ENCODE results near the gene ANKRD13D. TPM values are rescaled to one million over a fixed set of nuclear protein-coding genes. Genes with fewer than 3 reads are reported as not detected.

Gene ANKRD13D
- total RNA-seq, 2 experiments from 2014 or later = 56.2 to 61.9 TPM

DNA sequence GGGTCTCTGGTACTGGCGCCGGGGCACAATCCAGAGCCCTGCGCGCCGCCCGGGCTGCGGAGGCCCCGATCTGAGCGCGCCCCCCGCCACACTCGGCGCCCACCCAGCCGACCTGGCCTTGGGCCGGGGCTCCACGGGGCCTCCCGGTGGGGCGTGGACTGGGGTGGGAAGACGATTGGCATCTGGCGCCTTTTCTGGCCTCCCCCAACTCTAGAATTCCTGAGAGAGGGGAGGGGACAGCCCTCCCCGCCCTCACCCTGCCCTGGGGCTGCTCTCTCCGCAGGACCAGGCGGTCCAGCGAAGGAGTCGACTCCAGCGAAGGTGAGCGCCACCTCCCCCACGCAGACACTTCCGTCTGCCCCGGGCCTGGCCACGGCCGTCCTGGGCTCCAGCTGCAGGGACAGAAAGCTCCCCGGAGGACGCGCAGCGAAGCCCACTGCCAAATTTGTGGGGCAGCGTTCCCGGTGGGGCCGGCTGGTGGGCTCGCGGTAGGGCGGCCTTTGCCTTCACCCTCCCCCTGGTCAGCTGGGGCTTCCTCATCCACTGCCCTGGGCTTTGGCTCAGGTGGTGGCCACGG is 14.8 kb downstream of the ANKRD13D start:
- peak overlapping the region; percentile 57 for H3K4me3 Mint-ChIP-seq
- H3K27ac Mint-ChIP-seq = no peak overlapping the region
- CTCF ChIA-PET = interaction anchor here (1.0 to 3.1 kb wide), 4 partner anchors 14 to 42 kb away, joined by 3 to 11 read pairs (median 6); no protein-coding TSS in a partner anchor
- H3K27me3 Mint-ChIP-seq (ENCODE audit: low read depth) = no peaks in the 10 kb centered on the region
- intact Hi-C loops (cut with micrococcal nuclease) = no loop called here
- no peaks in the 10 kb centered on the region for H3K36me3 Mint-ChIP-seq (ENCODE audit: low read depth)
- H3K4me1 Mint-ChIP-seq (ENCODE audit: low read depth) = peaks cover 2% of the 10 kb centered on the region
- no peaks in the 10 kb centered on the region for H3K9me3 Mint-ChIP-seq
- peak; percentile 33 for DNase-seq

DNA sequence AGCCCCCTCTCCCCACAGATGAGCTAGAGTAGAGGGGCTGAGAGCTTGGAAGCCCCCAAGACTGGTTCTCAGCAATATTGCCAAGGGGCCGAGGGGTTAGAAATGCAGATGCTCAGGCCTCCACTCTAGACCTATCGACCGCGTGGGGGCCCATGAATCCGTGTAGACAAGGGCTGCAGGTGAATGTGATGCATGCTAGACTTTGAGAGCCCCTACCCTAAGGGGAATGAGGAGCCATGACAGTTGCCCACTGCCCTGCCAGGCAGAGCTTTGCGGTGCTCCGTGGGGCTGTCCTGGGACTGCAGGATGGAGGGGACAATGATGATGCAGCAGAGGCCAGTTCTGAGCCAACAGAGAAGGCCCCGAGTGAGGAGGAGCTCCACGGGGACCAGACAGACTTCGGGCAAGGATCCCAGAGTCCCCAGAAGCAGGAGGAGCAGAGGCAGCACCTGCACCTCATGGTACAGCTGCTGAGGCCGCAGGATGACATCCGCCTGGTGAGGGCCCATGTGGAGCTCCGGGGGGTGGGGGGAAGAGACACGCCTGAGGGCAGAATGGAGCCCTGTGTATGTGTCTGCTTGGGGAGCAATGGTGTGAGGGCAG is 15.5 kb downstream of the ANKRD13D start:
- H3K36me3 Mint-ChIP-seq (ENCODE audit: low read depth) = no peaks in the 10 kb centered on the region
- peak overlapping the region; percentile 57 for H3K4me3 Mint-ChIP-seq
- no peak for DNase-seq
- peaks cover 2% of the 10 kb centered on the region for H3K4me1 Mint-ChIP-seq (ENCODE audit: low read depth)
- no peaks in the 10 kb centered on the region for H3K9me3 Mint-ChIP-seq
- H3K27me3 Mint-ChIP-seq (ENCODE audit: low read depth) = no peaks in the 10 kb centered on the region
- CTCF ChIA-PET = interaction anchor here (1.0 kb wide), 1 partner anchor 43 kb away, joined by 3 read pairs; no protein-coding TSS in a partner anchor
- no peak overlapping the region for H3K27ac Mint-ChIP-seq
- intact Hi-C loops (cut with micrococcal nuclease) = no loop called here

DNA sequence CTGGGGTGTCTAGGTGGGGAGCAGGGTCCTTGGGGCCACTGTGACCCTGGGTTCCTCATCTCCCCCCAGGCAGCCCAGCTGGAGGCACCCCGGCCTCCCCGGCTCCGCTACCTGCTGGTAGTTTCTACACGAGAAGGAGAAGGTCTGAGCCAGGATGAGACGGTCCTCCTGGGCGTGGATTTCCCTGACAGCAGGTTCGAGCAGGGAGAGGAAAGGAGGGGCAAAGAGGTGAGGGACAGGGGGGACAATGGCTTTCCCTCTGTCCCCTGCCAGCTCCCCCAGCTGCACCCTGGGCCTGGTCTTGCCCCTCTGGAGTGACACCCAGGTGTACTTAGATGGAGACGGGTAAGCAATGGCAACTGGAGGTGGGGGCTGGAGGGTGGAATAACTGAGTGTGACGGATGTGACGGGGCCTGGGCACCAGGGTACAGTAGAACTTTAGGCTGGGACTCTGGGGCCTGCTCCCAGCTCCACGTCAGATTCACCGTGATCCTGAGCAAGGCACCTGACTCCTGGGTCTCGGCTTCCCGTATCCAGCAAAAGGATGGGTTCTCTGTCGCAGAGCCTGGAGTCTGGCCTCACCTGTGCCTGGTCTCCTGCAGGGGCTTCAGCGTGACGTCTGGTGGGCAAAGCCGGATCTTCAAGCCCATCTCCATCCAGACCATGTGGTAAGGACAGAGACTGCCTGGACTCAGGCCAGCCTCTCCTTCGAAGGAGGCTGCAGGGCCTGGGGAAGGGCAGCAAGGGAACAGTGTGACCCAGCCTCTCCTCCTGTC is 17.9 kb downstream of the ANKRD13D start:
- H3K27me3 Mint-ChIP-seq (ENCODE audit: low read depth) = no peaks in the 10 kb centered on the region
- H3K4me1 Mint-ChIP-seq (ENCODE audit: low read depth) = peaks cover 12% of the 10 kb centered on the region
- no peak overlapping the region for H3K4me3 Mint-ChIP-seq
- CTCF ChIA-PET = no interaction called here
- H3K36me3 Mint-ChIP-seq (ENCODE audit: low read depth) = no peaks in the 10 kb centered on the region
- no peak overlapping the region for H3K27ac Mint-ChIP-seq
- H3K9me3 Mint-ChIP-seq = no peaks in the 10 kb centered on the region
- intact Hi-C loops (cut with micrococcal nuclease) = no loop called here
- DNase-seq = no peak

GRCh38 chr11:67307545-67308001 is 18.5 kb downstream of the ANKRD13D start:
- no peak for DNase-seq
- Mint-ChIP-seq H3K4me1 (ENCODE audit: low read depth) (peaks cover 18% of the 10 kb centered on the region), H3K4me3 (no peak overlapping the region), H3K27me3 (ENCODE audit: low read depth) (no peaks in the 10 kb centered on the region), H3K27ac (no peak overlapping the region), H3K9me3 (no peaks in the 10 kb centered on the region), H3K36me3 (ENCODE audit: low read depth) (no peaks in the 10 kb centered on the region)
- intact Hi-C loops (cut with micrococcal nuclease) = no loop called here
- CTCF ChIA-PET = no interaction called here

DNA sequence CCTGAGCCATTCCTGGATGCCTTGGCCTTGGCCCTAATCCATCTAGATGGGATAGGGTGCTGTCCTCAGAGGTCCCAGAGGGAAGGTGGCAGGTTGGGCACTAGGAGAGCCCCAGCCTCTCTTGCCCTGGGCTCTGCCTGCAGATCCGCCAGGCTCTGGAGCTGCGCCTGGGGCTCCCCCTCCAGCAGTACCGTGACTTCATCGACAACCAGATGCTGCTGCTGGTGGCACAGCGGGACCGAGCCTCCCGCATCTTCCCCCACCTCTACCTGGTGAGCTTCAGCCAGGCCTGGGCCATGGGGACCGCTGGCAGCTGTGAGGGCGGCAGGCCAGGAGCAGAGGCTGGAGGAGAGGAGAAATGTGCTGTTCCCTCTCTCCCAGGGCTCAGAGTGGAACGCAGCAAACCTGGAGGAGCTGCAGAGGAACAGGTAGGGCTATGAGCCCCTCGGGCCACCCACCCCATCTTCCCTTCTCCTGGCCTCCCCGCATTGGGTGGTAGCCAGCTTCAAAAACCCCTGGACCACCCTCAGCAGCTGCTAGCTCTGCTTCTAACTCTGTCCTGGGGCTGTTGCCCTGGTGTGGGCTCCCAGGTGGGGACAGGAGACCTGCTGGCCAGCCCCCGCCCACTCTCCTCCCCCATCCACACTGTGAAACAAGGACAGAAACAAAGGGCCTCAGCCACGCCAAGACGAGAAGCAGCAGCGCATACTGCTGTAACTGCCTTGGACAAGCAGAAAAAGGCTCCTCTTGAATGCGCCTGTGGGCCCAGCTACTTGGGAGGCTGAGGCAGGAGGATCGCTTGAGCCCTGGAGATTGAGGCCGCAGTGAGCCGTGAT is 19.1 kb downstream of the ANKRD13D start:
- Mint-ChIP-seq H3K4me1 (ENCODE audit: low read depth) (peaks cover 23% of the 10 kb centered on the region), H3K36me3 (ENCODE audit: low read depth) (no peaks in the 10 kb centered on the region), H3K27me3 (ENCODE audit: low read depth) (no peaks in the 10 kb centered on the region), H3K27ac (no peak overlapping the region), H3K9me3 (no peaks in the 10 kb centered on the region), H3K4me3 (no peak overlapping the region)
- intact Hi-C loops (cut with micrococcal nuclease) = no loop called here
- CTCF ChIA-PET = no interaction called here
- no peak for DNase-seq

DNA sequence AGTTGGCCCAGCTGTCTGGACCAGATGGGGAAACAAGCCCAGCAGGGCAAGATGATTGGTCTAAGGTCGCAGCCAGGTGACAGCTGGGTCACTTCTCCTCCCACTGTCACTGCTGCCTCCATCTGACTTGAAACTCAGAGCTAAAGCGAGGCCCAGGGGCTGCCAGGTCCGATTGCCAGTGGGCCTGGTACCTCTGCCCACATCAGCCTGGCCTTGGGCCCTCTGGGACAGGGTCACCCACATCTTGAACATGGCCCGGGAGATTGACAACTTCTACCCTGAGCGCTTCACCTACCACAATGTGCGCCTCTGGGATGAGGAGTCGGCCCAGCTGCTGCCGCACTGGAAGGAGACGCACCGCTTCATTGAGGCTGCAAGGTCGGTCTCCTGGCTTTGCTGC is 20.1 kb downstream of the ANKRD13D start:
- no peak overlapping the region for H3K27ac Mint-ChIP-seq
- intact Hi-C loops (cut with micrococcal nuclease) = no loop called here
- CTCF ChIA-PET = no interaction called here

DNA sequence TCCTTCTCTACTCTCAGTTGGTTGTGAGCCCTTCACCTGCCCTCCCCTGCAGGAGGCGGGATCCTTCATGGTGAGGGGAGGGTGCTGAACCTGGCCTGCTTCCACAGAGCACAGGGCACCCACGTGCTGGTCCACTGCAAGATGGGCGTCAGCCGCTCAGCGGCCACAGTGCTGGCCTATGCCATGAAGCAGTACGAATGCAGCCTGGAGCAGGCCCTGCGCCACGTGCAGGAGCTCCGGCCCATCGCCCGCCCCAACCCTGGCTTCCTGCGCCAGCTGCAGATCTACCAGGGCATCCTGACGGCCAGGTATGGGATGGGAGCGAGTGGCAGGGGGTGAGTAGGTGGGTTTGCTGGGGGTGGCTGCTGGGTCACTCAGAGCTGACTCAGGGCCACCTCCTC is 20.6 kb downstream of the ANKRD13D start:
- CTCF ChIA-PET = no interaction called here
- no peaks in the 10 kb centered on the region for H3K27me3 Mint-ChIP-seq (ENCODE audit: low read depth)
- H3K4me3 Mint-ChIP-seq = no peak overlapping the region
- no peak for DNase-seq
- no peak overlapping the region for H3K27ac Mint-ChIP-seq
- intact Hi-C loops (cut with micrococcal nuclease) = no loop called here
- no peaks in the 10 kb centered on the region for H3K9me3 Mint-ChIP-seq
- peaks cover 28% of the 10 kb centered on the region for H3K4me1 Mint-ChIP-seq (ENCODE audit: low read depth)
- no peaks in the 10 kb centered on the region for H3K36me3 Mint-ChIP-seq (ENCODE audit: low read depth)

More for the DNA sequence above, 20.1 kb downstream of the ANKRD13D start:
- DNase-seq = no peak
- Mint-ChIP-seq H3K4me3 (no peak overlapping the region), H3K36me3 (ENCODE audit: low read depth) (no peaks in the 10 kb centered on the region), H3K9me3 (no peaks in the 10 kb centered on the region), H3K4me1 (ENCODE audit: low read depth) (peaks cover 28% of the 10 kb centered on the region), H3K27me3 (ENCODE audit: low read depth) (no peaks in the 10 kb centered on the region)

DNA sequence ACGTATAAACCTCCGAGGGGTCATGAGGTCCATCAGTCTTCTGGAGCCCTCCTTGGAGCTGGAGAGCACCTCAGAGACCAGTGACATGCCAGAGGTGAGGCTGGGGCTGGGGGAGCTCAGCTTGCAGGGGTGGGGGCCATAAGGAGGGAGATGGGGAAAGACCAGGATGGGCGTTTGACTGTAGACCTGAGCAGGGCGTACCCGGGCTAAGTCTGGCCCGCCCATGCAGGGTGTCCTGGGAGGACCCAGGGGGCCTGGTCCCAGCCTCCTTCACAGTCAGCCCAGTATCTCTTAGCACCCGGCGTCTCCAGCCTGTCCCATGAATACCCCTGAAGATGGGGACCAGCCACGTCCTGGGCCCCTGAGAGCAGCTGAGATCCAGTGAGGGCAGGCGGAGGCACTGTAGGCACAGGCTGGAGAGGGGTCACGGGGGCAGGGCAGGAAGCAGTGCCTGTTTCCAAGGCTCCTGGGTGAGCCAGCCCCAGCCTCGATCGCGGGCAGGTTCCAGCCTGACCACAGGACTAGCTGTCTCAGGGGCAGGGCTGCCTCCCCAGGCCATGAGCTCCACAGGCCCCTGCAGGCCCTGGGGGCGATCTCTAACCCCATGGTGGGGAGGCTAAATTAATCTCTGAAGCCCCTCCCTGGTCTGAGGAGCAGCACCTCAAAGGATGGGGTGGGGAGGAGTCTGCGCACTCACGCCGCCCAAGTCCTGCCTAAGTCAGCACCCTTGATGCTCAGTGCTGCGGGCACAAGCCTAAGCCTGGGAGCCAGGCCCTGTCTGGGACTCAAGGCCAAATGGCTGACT is 21.3 kb downstream of the ANKRD13D start:
- no peak overlapping the region for H3K4me3 Mint-ChIP-seq
- H3K9me3 Mint-ChIP-seq = no peaks in the 10 kb centered on the region
- no peaks in the 10 kb centered on the region for H3K36me3 Mint-ChIP-seq (ENCODE audit: low read depth)
- intact Hi-C loops (cut with micrococcal nuclease) = no loop called here
- no peak for DNase-seq
- peaks cover 28% of the 10 kb centered on the region for H3K4me1 Mint-ChIP-seq (ENCODE audit: low read depth)
- CTCF ChIA-PET = no interaction called here
- no peak overlapping the region for H3K27ac Mint-ChIP-seq
- H3K27me3 Mint-ChIP-seq (ENCODE audit: low read depth) = no peaks in the 10 kb centered on the region

DNA sequence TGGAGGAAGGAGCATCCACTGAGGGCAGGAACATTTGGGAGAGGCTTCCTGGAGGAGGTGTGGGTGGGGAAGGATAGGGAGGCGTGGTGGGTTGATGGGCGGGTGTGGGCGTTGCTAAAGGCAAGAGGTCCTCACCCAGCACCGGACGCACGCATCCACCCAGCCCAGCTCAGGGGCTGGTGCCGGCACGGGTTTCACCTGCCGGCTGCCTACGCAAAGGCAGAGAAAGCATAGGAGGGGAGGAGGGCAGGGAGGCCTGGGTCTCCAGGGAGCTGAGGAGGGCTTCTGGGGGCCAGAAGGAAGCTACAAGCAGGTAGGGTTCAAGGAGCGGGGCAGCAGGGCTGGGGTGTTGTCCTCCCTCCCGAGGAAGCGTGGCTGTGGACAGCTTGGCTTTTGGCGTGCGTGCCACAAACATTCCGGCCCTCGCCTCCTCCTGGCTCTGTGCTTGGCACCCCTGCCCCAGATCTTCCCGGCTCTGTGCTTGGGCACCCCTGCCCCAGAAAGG is 22.0 kb downstream of the ANKRD13D start:
- H3K9me3 Mint-ChIP-seq = no peaks in the 10 kb centered on the region
- H3K27me3 Mint-ChIP-seq (ENCODE audit: low read depth) = no peaks in the 10 kb centered on the region
- intact Hi-C loops (cut with micrococcal nuclease) = no loop called here
- H3K27ac Mint-ChIP-seq = no peak overlapping the region
- CTCF ChIA-PET = no interaction called here
- H3K4me1 Mint-ChIP-seq (ENCODE audit: low read depth) = peaks cover 28% of the 10 kb centered on the region
- H3K36me3 Mint-ChIP-seq (ENCODE audit: low read depth) = no peaks in the 10 kb centered on the region
- no peak overlapping the region for H3K4me3 Mint-ChIP-seq
- DNase-seq = no peak

DNA sequence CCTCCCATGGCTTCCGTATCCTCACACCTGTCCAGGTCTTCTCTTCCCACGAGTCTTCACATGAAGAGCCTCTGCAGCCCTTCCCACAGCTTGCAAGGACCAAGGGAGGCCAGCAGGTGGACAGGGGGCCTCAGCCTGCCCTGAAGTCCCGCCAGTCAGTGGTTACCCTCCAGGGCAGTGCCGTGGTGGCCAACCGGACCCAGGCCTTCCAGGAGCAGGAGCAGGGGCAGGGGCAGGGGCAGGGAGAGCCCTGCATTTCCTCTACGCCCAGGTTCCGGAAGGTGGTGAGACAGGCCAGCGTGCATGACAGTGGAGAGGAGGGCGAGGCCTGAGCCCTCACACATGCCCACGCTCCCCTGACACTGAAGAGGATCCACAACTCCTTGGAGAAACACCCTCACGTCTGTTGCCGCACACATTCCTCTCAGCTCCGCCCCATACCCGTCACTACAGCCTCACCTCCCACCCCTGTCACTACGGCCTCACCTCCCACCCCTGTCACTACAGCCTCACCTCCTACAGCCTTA is 22.5 kb downstream of the ANKRD13D start:
- no peak overlapping the region for H3K4me3 Mint-ChIP-seq
- no peak overlapping the region for H3K27ac Mint-ChIP-seq
- CTCF ChIA-PET = no interaction called here
- no peak for DNase-seq
- no peaks in the 10 kb centered on the region for H3K9me3 Mint-ChIP-seq
- intact Hi-C loops (cut with micrococcal nuclease) = no loop called here
- H3K36me3 Mint-ChIP-seq (ENCODE audit: low read depth) = no peaks in the 10 kb centered on the region
- H3K27me3 Mint-ChIP-seq (ENCODE audit: low read depth) = no peaks in the 10 kb centered on the region
- H3K4me1 Mint-ChIP-seq (ENCODE audit: low read depth) = peaks cover 28% of the 10 kb centered on the region

DNA sequence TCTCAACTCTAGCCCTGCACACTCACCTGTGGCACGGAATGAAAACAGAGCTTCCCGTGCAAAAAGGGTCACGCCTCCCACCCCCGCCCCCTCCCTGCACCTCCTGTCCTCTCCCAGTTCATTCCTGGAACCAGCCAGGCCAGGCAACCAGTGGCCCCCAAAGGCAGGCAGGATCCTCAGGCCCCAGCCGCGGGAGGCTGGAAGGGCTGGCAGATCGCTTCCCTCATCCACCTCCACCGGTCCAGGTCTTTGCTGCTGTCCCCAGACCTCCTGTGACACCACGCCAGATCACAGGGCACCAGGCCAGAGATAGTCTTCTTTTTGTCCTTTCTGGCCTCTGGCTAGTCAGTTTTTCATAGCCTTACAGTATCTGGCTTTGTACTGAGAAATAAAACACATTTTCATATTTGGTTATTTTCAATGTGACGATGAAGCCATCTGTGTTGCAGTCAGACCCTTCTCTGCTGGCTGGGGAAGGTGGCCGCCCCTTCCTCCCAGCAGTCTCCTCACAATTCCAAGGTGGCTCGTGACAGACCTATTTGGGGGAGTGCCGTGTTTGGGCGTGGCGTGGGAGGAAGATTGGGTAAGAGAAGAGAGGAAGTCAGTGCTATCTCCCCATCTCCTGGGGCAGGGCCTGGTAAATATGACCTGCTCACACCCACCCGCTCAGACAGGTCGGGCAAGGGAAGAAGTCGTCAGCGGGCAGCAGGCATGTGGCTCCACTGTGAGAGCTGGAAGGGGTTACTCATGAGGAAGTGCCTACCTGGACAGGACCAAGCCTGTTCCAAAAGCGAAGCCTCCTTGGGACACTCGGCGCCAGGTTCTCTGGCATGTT is 23.3 kb downstream of the ANKRD13D start:
- Mint-ChIP-seq H3K4me3 (no peak overlapping the region), H3K9me3 (no peaks in the 10 kb centered on the region), H3K27me3 (ENCODE audit: low read depth) (no peaks in the 10 kb centered on the region), H3K27ac (peak overlapping the region; percentile 77), H3K36me3 (ENCODE audit: low read depth) (no peaks in the 10 kb centered on the region), H3K4me1 (ENCODE audit: low read depth) (peaks cover 28% of the 10 kb centered on the region)
- intact Hi-C loops (cut with micrococcal nuclease) = no loop called here
- CTCF ChIA-PET = interaction anchor here (0.6 to 7.3 kb wide), 4 partner anchors 32 to 68 kb away, joined by 4 to 108 read pairs (median 16); partner anchors contain the start of gene POLD4
- peak; percentile 42 for DNase-seq

Data from activated naive CD4-positive, alpha-beta T cell treated with anti-CD3 and anti-CD28 coated beads for 36 hours (primary cell).